GM08714 (cell line): ENCODE measurements around the gene BRAF.
"Not testable (repeated sequence)": the region's sequence is repeated elsewhere in the genome, so short reads cannot be mapped to it uniquely, and the experiment has no call there.

ENCODE experiments used
- H3K4me3 ChIP-seq: fragments of 200-500 bp; sonication (Bioruptor generic); 2 replicates; pipeline ENCODE4 v1.5.1; 2014; ENCODE audit warnings: mild to moderate bottlenecking, low read length, inconsistent platforms
- ZNF274 ChIP-seq: IDR thresholded peaks from 2 replicates; pipeline ENCODE4 v1.6.1; 2012; ENCODE audit warnings: mild to moderate bottlenecking, low read depth, low read length

The BRAF gene

DNA sequence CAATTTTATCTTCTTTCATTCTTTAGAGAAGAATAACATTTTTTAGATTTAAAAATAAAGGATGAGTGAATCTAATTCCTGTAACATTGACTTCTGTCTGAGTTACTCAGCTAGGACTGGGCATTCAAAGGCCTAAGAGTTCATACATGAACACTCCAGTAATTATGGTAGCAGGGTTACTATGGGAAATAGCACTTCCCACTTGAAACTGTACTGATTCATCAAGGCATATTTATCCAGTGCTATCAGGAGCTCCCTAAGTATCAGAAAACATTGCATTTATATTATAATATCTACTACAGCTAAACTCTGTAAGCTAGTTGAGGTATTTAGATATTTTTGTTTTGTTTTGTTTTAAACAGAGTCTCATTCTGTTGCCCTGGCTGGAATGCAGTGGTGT, 186.4 kb downstream of the BRAF start:
- H3K4me3 ChIP-seq, result no peak overlapping the region
- TF ChIP-seq ZNF274, result no peak

DNA sequence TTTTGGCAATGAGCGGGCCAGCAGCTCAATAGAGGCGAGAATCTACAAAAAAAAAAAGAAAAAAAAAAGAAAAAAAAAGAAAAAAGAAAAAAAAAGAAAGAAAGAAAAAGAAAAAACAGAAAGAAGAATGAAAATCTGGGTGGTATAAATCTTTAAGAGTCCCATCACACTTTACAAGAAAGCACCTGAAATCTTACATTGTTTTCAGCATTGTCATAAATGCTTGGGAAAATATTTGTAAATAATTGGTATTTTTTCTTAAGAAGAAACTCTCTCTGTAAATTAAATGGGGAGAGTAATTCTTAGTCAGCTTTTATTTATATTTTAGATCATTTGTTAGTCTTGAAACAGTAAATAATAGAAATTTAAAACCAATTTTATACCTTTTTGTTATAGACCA, 190.0 kb downstream of the BRAF start:
- no peak for TF ChIP-seq ZNF274
- no peak overlapping the region for H3K4me3 ChIP-seq

- TF ChIP-seq ZNF274, result no peak
- no peak overlapping the region for H3K4me3 ChIP-seq
These were observed 190.6 kb downstream of the BRAF start for GRCh38 chr7:140734096-140734495.

DNA sequence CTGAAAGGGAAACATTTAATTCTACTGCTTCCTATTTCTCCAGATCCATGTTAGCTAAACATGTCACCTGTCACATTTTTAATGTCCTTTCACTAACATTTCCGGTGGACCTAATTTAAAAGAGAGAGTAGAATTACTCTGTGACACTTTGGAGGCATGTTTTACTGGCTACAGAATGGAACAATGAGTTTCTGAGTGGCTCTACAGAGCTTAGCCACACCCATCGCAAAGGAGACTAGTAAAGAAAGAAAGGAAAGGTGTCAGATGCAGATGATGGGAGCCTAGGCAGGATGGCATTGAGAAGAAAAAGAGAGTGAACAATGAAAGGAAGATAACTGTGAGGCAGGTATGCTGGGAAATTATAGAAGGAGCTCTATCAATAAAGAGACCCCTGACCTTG, 192.3 kb downstream of the BRAF start:
- TF ChIP-seq ZNF274, result no peak
- H3K4me3 ChIP-seq, result no peak overlapping the region

DNA sequence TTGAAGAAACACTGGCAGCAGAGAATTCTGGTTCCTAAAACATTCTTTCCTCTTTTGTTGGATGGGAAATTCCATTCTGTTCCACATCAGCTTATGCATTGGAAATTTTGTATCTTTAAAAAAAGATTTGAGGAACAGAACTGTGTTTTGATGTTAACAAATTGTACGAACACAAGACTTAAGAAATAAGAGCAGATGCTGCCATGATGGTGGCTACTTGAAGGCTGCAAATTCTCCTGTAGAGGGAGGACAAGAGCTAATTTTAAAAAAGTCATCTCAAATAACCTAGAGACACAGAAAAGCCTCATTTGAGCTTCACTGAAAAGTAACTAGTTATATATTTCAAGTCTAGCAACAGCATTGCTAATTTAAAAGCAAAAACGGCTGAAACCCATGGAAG, 198.4 kb downstream of the BRAF start:
- H3K4me3 ChIP-seq, result no peak overlapping the region
- no peak for TF ChIP-seq ZNF274

DNA sequence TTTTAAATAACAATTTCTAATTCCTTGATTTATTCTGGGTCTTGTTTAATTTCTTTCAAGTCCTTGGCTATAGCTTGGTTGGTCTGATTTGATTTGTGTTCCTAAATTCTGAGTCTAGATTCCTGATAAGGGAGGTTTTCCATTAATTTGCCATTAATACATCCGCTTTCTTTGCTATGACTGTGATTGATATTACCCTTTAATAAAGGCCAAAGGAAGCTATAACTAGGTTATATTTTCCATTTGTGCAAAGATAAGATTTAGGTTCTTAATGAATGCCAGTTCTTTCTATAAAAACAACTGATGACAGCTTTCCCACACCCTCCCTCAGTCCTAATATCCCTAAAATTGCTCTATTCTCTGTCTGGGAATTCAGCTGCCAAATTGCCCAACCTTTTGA, 200.0 kb downstream of the BRAF start:
- H3K4me3 ChIP-seq, result no peak overlapping the region
- TF ChIP-seq ZNF274, result no peak

- no peak for TF ChIP-seq ZNF274
- H3K4me3 ChIP-seq, result no peak overlapping the region
These were observed 201.2 kb downstream of the BRAF start for GRCh38 chr7:140723574-140723973.

DNA sequence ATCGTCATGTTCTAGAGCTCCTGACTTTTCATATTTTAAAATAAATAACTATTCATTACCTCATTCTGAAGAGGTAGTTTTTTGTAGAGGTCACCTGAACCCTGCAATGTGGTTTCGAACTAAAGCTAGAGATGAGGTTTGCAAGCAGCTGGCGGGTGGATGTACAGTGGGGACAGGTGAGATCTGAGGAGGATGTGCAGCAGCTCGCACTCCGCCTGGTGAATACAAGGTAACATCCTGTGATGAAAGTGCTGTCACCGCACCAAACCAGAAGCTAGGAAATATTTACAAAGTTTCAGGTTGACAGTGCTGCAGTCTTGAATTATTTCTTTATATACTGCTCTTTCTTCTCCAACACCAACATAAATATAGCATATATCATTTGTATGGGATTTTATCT, 201.7 kb downstream of the BRAF start:
- no peak for TF ChIP-seq ZNF274
- no peak overlapping the region for H3K4me3 ChIP-seq

DNA sequence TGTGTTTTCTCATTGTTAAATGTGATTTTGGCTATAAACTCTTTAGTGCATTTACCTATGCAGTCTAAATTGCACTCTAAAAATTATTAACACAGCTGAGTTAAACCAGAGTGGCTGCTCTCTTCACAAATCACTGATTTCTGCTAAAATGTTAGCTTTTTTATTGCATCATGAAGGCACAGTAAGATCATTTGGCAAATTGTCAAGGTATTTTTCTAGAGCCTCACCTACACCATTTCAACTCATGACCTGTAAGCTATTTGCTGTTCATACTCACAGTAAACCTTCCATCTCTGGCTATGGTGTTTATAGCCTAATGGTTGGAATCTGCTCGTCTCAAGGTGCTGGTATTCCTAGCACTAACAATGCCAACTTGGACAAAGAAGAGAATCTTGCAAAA, 202.5 kb downstream of the BRAF start:
- no peak overlapping the region for H3K4me3 ChIP-seq
- no peak for TF ChIP-seq ZNF274

DNA sequence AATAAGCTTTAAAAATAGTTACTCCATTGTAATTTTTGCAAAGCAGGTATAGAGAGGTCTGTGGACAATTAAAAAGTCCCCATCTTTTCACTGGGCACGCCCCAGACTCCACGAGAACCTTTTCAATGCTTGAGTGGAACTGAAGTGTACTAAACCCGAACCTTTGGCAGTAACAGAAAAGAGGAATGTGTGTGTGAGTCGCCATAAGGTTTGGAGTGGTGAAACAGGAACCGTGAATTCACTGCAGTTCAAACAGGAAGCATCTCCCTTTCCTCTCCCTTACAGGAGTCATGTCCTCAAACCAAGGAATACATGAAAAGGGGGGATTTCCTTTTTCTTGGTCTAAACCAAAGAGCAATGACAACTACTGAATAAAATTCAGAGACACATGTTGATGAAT, 205.0 kb downstream of the BRAF start:
- TF ChIP-seq ZNF274, result no peak
- H3K4me3 ChIP-seq, result no peak overlapping the region

DNA sequence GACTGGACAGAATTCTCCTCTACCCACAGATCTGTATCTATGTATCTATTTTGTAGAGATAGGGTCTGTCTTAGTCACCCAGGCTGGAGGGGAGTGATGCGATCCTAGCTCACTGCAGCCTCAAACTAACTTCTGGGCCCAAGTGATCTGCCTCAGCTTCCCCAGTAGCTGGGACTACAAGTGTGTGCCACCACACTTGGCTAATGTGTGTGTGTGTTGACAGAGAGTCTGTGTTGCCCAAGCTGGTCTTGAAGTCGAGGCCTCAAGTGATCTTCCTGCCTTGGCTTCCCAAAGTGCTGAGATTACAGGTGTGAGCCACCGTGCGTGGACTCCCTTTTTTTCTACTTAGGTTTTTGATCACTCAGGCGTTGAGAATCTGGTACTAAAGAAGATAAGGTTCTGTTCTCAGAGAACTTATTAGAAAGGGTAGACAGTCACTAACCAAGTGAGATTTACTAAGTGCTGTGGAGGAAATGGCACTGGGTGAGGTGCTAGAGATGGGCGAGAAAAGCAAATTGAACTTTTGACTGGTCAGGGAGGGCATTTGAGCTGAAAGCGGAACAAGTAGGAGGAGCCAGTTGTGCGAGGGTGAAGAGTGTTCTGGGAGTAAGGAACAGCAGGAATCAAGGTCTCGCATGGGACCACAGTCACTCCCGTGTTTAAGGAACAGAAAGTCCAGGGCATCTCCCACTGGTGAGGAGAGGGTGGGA, 210.2 kb downstream of the BRAF start:
- no peak for TF ChIP-seq ZNF274
- no peak overlapping the region for H3K4me3 ChIP-seq

GRCh38 chr7:140712392-140712791, 212.3 kb downstream of the BRAF start:
- H3K4me3 ChIP-seq, result not testable (repeated sequence)

- H3K4me3 ChIP-seq, result not testable (repeated sequence)
These were observed 216.0 kb downstream of the BRAF start for GRCh38 chr7:140708764-140709163.

GRCh38 chr7:140707132-140707531, 217.6 kb downstream of the BRAF start:
- TF ChIP-seq ZNF274, result no peak
- H3K4me3 ChIP-seq, result no peak overlapping the region

DNA sequence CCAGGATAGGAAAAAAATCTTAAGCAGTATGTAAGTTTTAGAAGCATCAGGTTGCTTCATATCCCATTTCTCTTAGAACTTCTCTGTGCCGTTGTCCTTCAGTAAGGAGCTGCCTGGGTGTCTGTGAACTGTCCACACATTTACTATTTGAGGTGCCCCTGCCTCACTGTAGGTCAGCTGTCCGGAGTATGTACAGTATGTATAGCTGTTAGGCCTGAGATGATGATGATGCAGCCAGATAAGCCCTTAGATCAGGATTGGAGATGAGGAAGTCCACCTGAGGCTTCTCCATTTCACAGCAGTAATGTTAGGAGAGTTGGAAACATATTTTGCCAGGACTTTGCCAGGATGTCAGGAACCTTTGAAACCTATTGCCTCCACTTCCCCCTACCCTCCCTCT, 220.5 kb downstream of the BRAF start:
- no peak overlapping the region for H3K4me3 ChIP-seq
- no peak for TF ChIP-seq ZNF274

GRCh38 chr7:140702774-140703173, 222.0 kb downstream of the BRAF start:
- no peak for TF ChIP-seq ZNF274

More at GRCh38 chr7:140702774-140703173, 222.0 kb downstream of the BRAF start:
- H3K4me3 ChIP-seq, result no peak overlapping the region
